ENCODE data around the gene MSRB3. TPM values are rescaled to one million over a fixed set of nuclear protein-coding genes. Genes with fewer than 3 reads are reported as not detected.
A peak's percentile ranks its signal among the peaks of the same experiment; 100 is the strongest.
"Not testable (repeated sequence)": the region's sequence is repeated elsewhere in the genome, so short reads cannot be mapped to it uniquely, and the experiment has no call there.

The MSRB3 gene
- total RNA-seq, 1 donor from 2014 or later: 67.8 TPM

- no peak for DNase-seq
These were observed 181.1 kb downstream of the MSRB3 start for GRCh38 chr12:65459545-65459944.

DNA sequence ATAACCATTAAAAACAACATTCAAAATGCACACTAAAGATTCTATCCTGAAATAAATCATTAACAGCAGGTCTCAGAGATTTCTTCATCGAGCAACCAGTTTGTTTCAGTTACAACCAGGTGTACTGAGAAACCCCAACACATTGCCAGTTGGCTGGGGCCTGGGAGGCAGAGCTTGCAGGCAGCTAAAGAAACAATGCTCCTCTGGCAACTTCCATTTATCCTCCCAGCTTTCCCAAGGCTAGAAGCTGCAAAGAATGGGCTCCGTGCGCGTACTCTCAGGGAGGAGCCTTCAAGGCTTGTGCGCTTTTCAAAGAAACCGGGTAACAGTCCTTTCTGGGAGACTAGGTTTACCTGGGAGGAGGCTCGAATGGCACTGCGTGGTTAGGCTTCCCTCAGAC, 181.6 kb downstream of the MSRB3 start:
- DNase-seq: no peak

DNA sequence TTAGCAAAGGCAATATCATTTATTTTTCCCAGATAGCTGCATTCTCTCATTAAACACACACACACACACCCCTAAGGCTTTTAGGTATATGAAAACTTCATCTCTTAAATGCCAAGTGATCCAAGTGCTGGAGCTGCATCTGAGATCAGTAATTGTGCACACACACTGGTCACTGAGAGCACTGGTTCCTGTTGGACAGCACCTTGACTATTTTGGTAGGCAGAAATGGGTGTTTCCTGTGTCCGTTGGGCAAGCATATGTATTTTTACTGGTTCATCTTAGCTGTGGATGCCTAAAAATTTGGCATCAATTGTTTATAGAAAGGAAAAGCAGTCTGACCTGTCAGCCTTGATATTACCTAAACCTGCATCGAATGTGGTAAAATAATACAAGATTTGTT, 182.5 kb downstream of the MSRB3 start:
- DNase-seq: no peak

DNA sequence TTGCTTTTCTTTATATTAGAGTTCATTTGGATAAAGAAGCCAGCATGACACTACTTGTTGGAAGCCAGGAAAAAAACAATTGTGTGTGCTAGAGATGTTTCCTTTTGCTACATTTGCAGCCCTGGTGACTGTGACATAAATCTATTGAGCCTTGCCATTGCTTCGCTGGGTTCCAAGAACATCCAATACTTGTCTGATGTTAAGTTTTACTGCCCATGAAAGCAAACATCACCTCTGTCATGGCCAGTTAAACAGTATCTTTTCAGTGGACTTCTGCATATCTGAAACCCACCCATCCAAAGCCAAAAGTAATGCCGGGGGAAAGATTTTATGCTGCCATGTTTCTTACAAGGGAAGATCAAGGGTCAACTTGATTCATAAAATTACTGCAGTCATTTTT, 184.0 kb downstream of the MSRB3 start:
- DNase-seq: no peak

GRCh38 chr12:65463082-65463481, 184.6 kb downstream of the MSRB3 start:
- DNase-seq: no peak

DNA sequence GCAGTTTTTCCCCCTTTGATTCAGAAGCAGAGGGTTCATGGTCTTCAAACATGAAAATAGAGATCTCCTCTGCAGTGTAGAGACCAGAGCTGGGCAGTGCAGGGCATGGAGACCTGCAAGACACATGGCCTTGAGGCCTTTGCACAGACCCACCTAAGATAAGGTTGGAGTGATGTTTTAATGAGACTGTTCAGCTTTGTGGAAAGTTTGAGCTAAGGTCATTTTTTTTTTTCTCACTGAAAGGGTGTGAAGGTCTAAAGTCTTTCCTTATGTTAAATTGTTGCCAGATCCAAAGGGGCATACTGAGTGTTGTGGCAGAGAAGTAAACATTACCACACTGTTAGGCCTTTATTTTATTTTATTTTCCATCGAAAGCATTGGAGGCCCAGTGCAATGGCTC, 185.1 kb downstream of the MSRB3 start:
- no peak for DNase-seq

- peak; percentile 89 for DNase-seq
These were observed 186.4 kb downstream of the MSRB3 start for GRCh38 chr12:65464930-65465329.

DNA sequence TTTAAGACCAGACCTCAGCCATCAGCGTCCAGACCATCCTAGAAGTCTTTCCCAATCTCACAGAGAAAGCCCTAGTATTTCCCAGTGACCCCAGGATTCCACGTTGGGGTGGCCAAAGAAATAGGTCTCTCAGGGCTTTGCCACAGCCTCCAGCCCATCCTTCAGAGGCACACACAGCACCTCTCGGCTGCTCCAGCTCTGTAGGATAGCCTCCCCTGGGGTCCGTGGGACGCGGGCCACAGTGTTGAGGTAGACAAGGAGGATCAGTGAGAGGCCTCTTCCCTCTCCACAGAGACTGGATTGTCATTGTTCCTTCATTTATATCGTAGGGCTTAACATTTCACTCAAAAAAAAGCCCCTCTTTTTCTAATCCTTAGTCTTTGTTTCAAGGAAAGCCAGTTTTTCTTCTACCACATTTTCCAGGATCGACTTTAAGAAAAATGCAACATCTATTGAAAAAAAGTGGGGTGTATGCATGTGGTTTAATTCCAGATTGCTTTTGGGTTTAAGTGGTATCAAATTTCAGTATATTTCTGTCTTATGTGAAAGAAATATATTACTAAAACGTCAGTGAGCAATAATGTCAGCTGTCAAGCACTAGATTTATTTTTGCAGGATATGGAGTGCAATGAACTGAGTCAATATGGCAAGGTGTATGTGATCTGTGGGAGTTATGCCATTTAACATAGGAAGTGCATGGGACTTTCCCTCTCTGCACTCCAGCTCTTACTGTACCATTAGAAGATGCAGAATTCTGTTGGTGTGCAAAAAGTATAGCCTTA, 187.5 kb downstream of the MSRB3 start:
- no peak for DNase-seq

DNA sequence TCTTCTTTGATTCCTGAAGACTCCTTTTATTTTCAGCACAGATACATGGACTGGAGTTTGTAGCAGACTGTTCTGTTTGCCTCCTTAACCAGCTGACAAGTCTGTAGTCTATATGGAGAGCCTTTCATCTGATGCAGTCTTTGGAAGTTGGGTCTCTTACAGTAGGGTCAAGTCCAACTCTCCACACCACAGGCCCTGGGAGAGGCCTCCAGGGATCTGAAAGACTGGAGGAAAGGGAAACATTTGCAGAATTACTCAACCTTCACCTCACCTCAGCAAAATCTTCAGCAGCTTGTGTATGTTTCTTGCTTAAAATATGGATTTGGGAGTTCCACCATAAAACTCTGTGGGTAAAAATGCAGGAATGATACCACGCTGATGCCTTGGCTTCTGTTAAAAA, 188.4 kb downstream of the MSRB3 start:
- DNase-seq: no peak

GRCh38 chr12:65470256-65470655, 191.8 kb downstream of the MSRB3 start:
- DNase-seq: no peak

DNA sequence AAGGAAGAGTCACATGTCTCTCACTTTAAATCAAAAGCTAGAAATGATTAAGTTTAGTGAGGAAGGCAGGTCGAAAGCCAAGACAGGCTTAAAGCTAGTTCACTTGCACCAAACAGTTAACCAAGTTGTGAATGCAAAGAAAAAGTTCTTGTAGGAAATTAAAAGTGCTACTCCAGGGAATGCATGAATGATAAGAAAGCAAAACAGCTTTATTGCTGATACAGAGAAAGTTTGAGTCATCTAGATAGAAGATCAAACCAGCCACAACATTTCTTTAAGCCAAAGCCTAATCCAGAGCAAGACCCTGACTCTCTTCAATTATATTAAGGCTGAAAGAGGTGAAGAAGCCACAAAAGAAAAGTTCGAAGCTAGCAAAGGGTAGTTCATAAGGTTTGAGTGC, 193.6 kb downstream of the MSRB3 start:
- no peak for DNase-seq

DNA sequence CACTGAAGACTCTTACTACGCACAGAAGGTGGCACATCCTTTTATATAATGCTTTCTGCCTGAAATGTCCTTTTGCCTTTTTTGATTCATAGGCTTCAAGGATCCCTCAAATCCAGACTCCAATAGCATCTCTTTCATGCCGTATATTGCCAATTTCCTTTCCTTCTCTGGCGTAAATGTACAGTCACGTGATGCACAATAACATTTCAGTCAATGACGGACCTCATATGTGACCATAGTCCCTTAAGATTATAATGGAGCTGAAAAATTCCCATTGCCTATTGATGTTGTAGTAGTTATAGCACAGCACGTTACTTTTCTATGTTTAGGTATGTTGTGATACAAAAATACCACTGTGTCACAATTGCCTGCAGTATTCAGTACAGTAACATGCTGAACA, 196.3 kb downstream of the MSRB3 start:
- no peak for DNase-seq

DNA sequence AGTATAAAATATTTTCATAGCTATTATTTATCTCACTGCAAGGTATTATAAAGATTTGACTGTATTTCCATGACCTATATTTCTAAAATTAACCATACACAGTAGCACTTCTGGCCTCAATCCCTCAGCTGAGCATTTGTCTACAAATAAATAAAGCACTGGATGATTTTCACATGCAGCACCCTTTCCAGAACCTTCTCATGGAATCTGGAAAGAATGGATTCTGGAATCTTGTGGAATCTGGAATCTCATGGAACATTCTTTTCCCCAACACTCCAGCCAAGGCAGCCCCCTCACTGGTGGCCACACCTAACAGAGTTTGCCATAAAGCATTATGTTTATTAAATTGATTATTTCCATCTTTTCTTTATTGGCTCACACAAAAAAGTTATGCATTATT, 199.2 kb downstream of the MSRB3 start:
- peak; percentile 20 for DNase-seq

DNA sequence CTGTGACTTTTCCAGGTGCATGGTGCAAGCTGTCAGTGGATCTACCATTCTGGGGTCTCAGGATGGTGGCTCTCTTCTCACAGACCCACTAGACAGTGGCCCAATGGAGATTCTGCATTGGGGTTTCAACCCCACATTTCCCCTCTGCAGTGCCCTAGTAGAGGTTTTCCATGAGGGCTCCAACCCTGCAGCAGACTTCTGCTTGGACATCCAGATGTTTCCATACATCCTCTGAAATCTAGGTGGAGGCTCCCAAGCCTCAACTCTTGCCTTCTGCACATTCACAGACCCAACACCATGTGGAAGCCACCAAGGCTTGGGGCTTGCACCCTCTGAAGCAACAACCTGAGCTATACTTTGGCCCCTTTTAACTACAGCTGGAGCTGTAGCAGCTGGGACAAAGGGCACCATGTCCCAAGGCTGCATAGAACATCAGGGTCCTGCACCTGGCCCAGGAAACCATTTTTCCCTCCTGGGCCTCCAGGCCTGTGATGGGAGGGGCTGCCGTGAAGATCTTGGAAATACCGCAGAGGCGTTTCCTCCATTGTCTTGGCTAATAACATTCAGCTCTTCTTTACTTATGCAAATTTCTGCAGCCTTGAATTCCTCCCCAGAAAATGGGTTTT, 205.5 kb downstream of the MSRB3 start:
- not testable (repeated sequence) for DNase-seq

GRCh38 chr12:65488197-65488596, 209.7 kb downstream of the MSRB3 start:
- DNase-seq: no peak

GRCh38 chr12:65490250-65490649, 211.8 kb downstream of the MSRB3 start:
- no peak for DNase-seq

DNA sequence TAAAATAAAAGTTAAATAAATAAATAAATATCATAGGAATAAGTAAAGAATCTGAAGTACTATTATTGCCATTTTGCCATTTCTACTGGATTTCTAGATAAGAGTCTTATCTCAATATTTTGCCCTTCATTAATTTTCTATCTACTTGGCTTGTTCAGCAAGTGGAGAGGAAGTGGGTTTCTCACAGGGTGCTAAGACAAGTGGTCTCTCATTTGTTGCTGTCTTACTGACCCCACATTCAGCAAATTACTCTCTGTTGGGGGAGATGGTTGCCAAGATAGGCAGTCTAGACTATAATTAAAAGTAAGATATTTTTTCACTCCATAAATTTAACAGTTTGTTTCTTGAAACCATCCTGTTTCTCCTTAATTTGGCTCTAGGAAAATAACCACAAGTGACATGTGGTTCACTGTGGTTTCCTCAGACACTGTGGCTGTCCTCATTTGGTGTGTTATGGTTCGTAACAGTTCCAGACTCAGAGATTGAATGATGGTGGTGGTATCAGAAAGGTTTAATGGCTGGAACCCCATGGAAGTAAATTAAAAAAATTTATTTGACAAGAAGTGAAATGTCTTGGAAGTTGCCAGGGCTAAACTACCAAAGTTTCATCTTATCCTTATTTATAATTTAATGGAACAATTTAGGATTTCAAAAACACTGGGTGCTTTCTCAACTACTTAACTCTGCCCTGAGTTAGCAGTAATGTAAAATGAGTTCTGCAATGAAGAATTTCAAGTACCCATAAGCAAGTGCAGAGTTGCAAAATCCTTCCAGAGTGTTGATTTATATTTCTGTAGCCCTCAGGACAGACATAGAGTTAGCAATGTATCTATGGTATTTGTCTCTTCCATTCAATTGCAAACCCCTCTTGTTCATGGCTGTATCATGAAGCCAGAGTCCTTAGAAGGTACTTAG, 214.8 kb downstream of the MSRB3 start:
- no peak for DNase-seq

DNA sequence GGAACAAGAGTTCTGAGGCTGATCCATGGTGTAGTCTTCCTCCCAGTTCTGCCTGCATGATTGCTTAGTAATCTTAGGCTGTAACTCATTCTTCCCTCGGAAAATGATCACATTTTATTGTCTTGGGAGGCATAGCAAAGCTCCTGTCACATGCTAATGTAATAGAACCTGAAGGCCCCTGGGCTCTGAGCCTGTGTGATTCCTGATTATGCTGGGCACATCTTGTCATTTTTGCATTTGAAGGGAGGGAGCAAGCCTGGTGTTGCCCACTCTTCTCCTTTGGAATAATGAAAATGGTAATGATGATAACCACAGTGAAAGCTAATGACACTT, 215.4 kb downstream of the MSRB3 start:
- DNase-seq: no peak

DNA sequence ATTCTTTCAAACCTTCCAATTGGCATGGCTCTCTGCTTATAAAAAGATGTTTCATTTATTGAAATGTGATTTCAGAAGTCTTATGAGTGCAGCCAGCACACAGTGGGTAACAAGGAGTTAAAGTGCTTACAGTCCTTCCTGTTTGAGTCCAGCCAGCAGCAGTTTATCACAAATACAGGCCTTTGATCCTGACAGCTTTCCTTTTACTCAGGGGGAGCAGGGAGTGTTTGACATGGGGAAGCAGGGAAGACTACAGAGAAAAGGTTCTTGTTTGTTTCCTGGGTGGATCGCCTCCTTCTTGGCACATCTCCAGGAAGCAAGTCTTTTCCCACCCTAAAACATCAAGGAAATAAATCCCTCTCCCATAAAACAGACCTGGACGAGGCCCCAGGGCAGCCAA, 216.1 kb downstream of the MSRB3 start:
- DNase-seq: no peak

DNA sequence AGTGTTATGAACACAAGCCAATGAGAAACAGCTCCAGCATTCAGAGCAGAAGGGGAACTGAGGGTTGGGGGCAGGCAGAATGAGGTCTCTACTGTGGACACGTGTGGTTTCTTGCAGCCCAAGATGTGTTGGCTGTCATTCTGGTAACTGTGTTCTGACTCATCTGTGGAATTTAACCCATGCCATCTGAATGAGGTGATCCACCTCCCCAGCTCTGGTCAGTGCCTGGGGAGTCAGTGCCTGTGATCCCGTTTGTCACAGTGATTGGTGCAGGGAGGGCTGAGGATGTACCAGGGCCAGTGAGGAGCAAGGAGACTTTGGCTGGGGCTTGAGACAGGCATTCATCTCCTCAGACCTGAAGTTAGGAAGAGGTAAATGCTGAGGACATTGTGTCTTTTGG, 216.8 kb downstream of the MSRB3 start:
- DNase-seq: no peak

DNA sequence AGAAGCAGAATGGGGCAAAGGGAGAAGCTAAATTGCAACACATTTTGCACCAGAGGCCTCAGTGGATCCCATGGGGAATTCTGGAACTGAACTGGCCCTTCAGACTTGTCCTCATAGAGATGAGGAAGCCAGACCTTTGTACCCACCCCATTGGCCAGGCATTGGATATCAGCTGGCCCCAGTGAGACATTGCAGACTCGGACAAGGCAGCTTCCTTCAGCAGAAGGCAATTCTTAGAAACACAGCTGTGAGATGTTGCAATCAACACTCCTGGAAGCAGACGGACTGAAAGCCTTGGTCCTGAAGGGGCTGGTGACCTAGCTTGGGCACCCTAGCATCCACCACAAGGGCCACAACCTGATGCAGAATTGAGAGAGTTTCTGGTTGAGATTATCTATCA, 218.1 kb downstream of the MSRB3 start:
- DNase-seq: no peak

DNA sequence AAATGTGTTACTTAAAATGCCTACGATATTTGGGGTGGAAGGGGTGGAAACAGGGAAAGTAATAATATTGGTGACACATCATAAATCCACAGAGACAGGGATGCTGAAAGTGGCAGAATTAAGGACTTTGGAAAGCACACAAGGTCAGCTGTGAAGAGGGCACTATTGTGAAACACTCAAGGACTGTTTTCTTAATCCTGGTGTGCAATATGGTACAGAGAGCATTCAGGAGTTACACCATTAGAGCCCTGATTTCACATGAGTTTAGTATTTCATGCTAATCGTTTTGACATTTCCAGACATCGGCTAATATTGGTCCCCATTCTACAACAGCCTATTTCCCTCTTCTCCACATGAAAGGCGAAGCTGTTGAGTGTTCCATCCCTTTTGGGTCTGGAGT, 219.2 kb downstream of the MSRB3 start:
- DNase-seq: no peak

DNA sequence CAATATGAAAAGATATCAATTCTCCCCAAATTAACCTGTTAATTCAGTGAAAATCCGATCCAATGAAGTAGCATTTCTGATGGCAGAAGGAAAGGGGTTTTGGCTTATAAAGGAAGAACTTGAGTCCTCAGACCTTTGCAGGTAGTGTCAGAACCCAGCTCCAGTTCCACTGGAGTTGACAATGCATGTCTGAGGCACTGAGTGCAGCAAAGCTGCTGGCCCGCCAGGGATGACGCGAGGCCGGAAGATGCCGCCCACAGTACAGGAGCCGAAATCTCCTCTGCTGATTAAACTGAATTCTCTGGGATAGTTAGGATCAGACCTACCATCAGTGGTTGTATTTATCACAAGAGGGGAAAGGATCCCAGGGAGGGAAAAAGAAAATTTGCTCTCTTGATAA, 220.7 kb downstream of the MSRB3 start:
- DNase-seq: no peak
